K562 (cell line): Measurements from ENCODE around the gene BRDT. TPM values are rescaled to one million over a fixed set of nuclear protein-coding genes. Genes with fewer than 3 reads are reported as not detected.

Source experiments
- ATAC-seq: fragments of 200-7000 bp; cut with Tn5 transposase; 3 replicates; pipeline ENCODE4 v1.9.1; 2020; ENCODE audit warnings: moderate library complexity
- BruUV-seq: library from RNA; stranded (reverse); fragments of 400-500 nt; replicated peaks from 2 replicates; lab custom pipeline; 2021; lab: Mats Ljungman, UMichigan
- CTCF ChIA-PET: fragments of 300-600 bp; formaldehyde crosslinking; extraction: SDS; loops from one replicate; lab custom pipeline; 2021; ENCODE audit warnings: low intra/inter-chr PET ratio; lab: Yijun Ruan, JAX
- POLR2A ChIA-PET: fragments of 300-600, 350-650 bp; sonication (Branson Sonifier 250); formaldehyde crosslinking; extraction: SDS; loops from one replicate; lab custom pipeline; 2021; ENCODE audit warnings: antibody characterized with exemption, inconsistent platforms; lab: Yijun Ruan, JAX
- DNase-seq, 4 experiments: peaks; one replicate each; pipeline versions ENCODE4 v3.0.0 to v3.0.0-alpha.2; 2011 to 2018; ENCODE audit warnings: low spot score in 3 of 4, mixed read lengths in 3 of 4; ENCODE audit errors: extremely low read depth in 1 of 4
- FAIRE-seq: peaks from 2 replicates; lab custom pipeline; 2011; peaks lifted over from hg19 to GRCh38; lab: Jason Lieb, UNC
- H2AFZ ChIP-seq: 2 replicates; pipeline ENCODE4 v1.6.0; 2011; ENCODE audit warnings: low read depth, low read length, control low read depth, inconsistent platforms
- H3K27ac ChIP-seq: fragments of 200-600 bp; 3 replicates; pipeline ENCODE4 v1.8.0; 2011; ENCODE audit warnings: low read depth, mild to moderate bottlenecking, control low read depth, inconsistent platforms, low read length, moderate library complexity, mixed read lengths; ENCODE audit errors: extremely low read depth
- H3K27me3 ChIP-seq, 2 experiments: fragments of 300-600 bp in 1 of 2; 2 replicates in 1 of 2; 3 replicates in 1 of 2; pipeline versions ENCODE4 v1.6.0 to v1.8.0; 2011; ENCODE audit warnings: inconsistent platforms in 2 of 2, low read length in 2 of 2, mild to moderate bottlenecking in 1 of 2, mixed read lengths in 1 of 2, moderate library complexity in 1 of 2; ENCODE audit not compliant: control insufficient read depth in 2 of 2, insufficient read depth in 2 of 2
- H3K36me3 ChIP-seq: fragments of 300-600 bp; 3 replicates; pipeline ENCODE4 v1.8.0; 2011; ENCODE audit warnings: mild to moderate bottlenecking, low read length, inconsistent platforms; ENCODE audit not compliant: control insufficient read depth, insufficient read depth
- H3K4me1 ChIP-seq, 2 experiments: fragments of 200-600 bp in 1 of 2; replicated peaks in 1 of 2; 2 replicates in 1 of 2; 3 replicates in 1 of 2; pipeline versions ENCODE4 v1.5.1 to v1.8.0; 2011; ENCODE audit warnings: inconsistent platforms in 2 of 2, low read length in 2 of 2, mild to moderate bottlenecking in 1 of 2, mixed read lengths in 1 of 2, moderate library complexity in 1 of 2; ENCODE audit not compliant: control insufficient read depth in 2 of 2, insufficient read depth in 2 of 2
- H3K4me2 ChIP-seq: 2 replicates; pipeline ENCODE4 v1.6.1; 2011; ENCODE audit warnings: low read length, control low read depth, inconsistent platforms, mixed read lengths; ENCODE audit not compliant: insufficient read depth
- H3K4me3 ChIP-seq: fragments of 200-600 bp; sonication (generic), shearing (Covaris generic); 2 replicates; pipeline ENCODE4 v1.5.1; 2016; ENCODE audit warnings: control low read depth, inconsistent platforms
- H3K79me2 ChIP-seq: fragments of 200-600 bp; 3 replicates; pipeline ENCODE4 v1.8.0; 2011; ENCODE audit warnings: low read length, inconsistent platforms; ENCODE audit not compliant: control insufficient read depth, insufficient read depth
- H3K9ac ChIP-seq, 2 experiments: 2 replicates each; pipeline versions ENCODE4 v1.6.0 to v1.6.1; 2011; ENCODE audit warnings: low read depth in 2 of 2, low read length in 2 of 2, control low read depth in 1 of 2, inconsistent platforms in 1 of 2, mild to moderate bottlenecking in 1 of 2, mixed read lengths in 1 of 2; ENCODE audit not compliant: insufficient read depth in 1 of 2
- H3K9me1 ChIP-seq: one replicate; pipeline ENCODE4 v1.6.0; 2011; ENCODE audit warnings: inconsistent platforms, mild to moderate bottlenecking, low read length, moderate library complexity; ENCODE audit not compliant: control insufficient read depth, insufficient read depth
- H3K9me3 ChIP-seq: replicated peaks from 2 replicates; pipeline ENCODE4 v1.5.1; 2011; ENCODE audit warnings: low read depth, low read length, inconsistent platforms; ENCODE audit not compliant: control insufficient read depth, insufficient read depth
- H4K20me1 ChIP-seq: replicated peaks from 2 replicates; pipeline ENCODE4 v1.6.1; 2011; ENCODE audit warnings: low read length, inconsistent platforms, mixed read lengths; ENCODE audit not compliant: control insufficient read depth, insufficient read depth
- C11orf30 ChIP-seq: fragments of 450-650 bp; IDR thresholded peaks from 2 replicates; pipeline ENCODE4 v1.6.1; 2016; ENCODE audit warnings: low read depth, mild to moderate bottlenecking
- CBX8 ChIP-seq: fragments of 200-600 bp; sonication (generic); IDR thresholded peaks from 2 replicates; pipeline ENCODE4 v1.6.1; 2012; ENCODE audit warnings: borderline replicate concordance, mixed run types, low read depth, mild to moderate bottlenecking, moderate library complexity, mixed read lengths, low read length, control low read depth, inconsistent platforms; ENCODE audit not compliant: poor library complexity, severe bottlenecking; ENCODE audit errors: extremely low read depth
- ELF1 ChIP-seq: fragments of 200-800 bp; sonication (Bioruptor generic); IDR thresholded peaks from 2 replicates; pipeline ENCODE4 v1.6.1; 2016; ENCODE audit warnings: missing genetic modification characterization, missing compliant biosample characterization
- GTF2A2 ChIP-seq: IDR thresholded peaks from 2 replicates; pipeline ENCODE4 v1.6.1; 2016; ENCODE audit warnings: mild to moderate bottlenecking, missing genetic modification characterization, missing compliant biosample characterization
- HINFP ChIP-seq: fragments of 450-650 bp; conservative IDR thresholded peaks from 2 replicates; pipeline ENCODE4 v1.6.1; 2016; ENCODE audit warnings: missing genetic modification characterization, low read depth, mild to moderate bottlenecking, control low read depth, missing compliant biosample characterization
- MBD2 ChIP-seq: sonication (generic); IDR thresholded peaks from 2 replicates; pipeline ENCODE4 v1.6.1; 2016; ENCODE audit warnings: low read depth, borderline replicate concordance
- NFRKB ChIP-seq: fragments of 450-650 bp; IDR thresholded peaks from 2 replicates; pipeline ENCODE4 v1.6.1; 2016; ENCODE audit warnings: low read depth
- NONO ChIP-seq, 2 experiments: fragments of 200-400 bp in 1 of 2; fragments of 450-650 bp in 1 of 2; formaldehyde crosslinking in 1 of 2; IDR thresholded peaks; 2 replicates each; pipeline ENCODE4 v1.6.1; 2017; ENCODE audit warnings: low read depth in 2 of 2, mild to moderate bottlenecking in 2 of 2, moderate library complexity in 2 of 2, low read length in 1 of 2
- RNF2 ChIP-seq: sonication (generic); IDR thresholded peaks from 2 replicates; pipeline ENCODE4 v1.6.1; 2016
- XRCC4 ChIP-seq: IDR thresholded peaks from one replicate; pipeline ENCODE4 v1.6.1; 2011; ENCODE audit not compliant: insufficient read depth, insufficient read length; ENCODE audit errors: extremely low read depth
- ZFP30 ChIP-seq: fragments of 250-450 bp; sonication (Bioruptor Pico); IDR thresholded peaks from 2 replicates; pipeline ENCODE4 v1.8.0; 2022; ENCODE audit warnings: moderate library complexity, mild to moderate bottlenecking, inconsistent platforms, borderline replicate concordance
- ZFP36 ChIP-seq: fragments of 150-350 bp; IDR thresholded peaks from 2 replicates; pipeline ENCODE4 v1.6.1; 2018; ENCODE audit warnings: low read length, low read depth; ENCODE audit not compliant: partially characterized antibody
- ZNF124 ChIP-seq: sonication (generic); formaldehyde crosslinking; IDR thresholded peaks from 2 replicates; pipeline ENCODE4 v1.8.1; 2022; ENCODE audit warnings: missing genetic modification reagents
- ZNF780A ChIP-seq: fragments of 250-450 bp; sonication (Bioruptor Pico); IDR thresholded peaks from 2 replicates; pipeline ENCODE4 v1.5.0; 2021; ENCODE audit warnings: mild to moderate bottlenecking
- ZZZ3 ChIP-seq: fragments of 450-650 bp; IDR thresholded peaks from 2 replicates; pipeline ENCODE4 v1.6.1; 2016; ENCODE audit warnings: antibody characterized with exemption, mild to moderate bottlenecking, moderate library complexity
- WGBS: fragments of 100-300 bp; shearing (Covaris generic); methylation state at CpG from one replicate; pipeline ENCODE4 v1.1.6; 2016; ENCODE audit warnings: low coverage, mixed read lengths; ENCODE audit not compliant: insufficient coverage; ENCODE audit errors: missing lambda C conversion rate; 5-methylcytosine and 5-hydroxymethylcytosine counted together
- in situ Hi-C: fragments of 300-500 bp; cut with MboI; formaldehyde crosslinking; loops from 4 replicates; pipeline ENCODE4 v1.15.0; 2018; ENCODE audit warnings: inconsistent platforms, mixed read lengths
- intact Hi-C: fragments of 100-400 bp; cut with micrococcal nuclease; formaldehyde crosslinking; loops from 2 replicates; pipeline ENCODE4 v1.14.2; 2022
- polyA plus RNA-seq, 8 experiments: library from polyadenylated mRNA; depleted of rRNA in 4 of 8; stranded (reverse) in 5 of 8; unstranded in 3 of 8; fragments of >200 nt; fragmentation: Nextera tagmentation in 2 of 8; fragmentation: Illumina TruSeq in 1 of 8; extraction: Ambion mirVana in 2 of 8; extraction: Trizol in 1 of 8; gene quantifications; 2 replicates each; pipeline versions ENCODE4 v1.2.1 to v1.2.3, GENCODE V29; 2011 to 2014; ENCODE audit warnings: inconsistent platforms in 1 of 8, missing spikeins in 1 of 8
- total RNA-seq, 7 experiments: library from RNA; depleted of rRNA in 6 of 7; stranded (reverse); fragments of >200 nt in 6 of 7; fragmentation: Illumina TruSeq in 2 of 7; extraction: Trizol in 2 of 7; gene quantifications; 2 replicates each; pipeline versions ENCODE4 v1.2.1 to v1.2.3, GENCODE V29; 2011 to 2021; ENCODE audit warnings: low replicate concordance in 1 of 7

Gene BRDT
- total and polyA plus RNA-seq, 9 of the 15 experiments (the other 6 are each of a cell fraction or from before 2014, with no cell fraction given): 0.01 TPM; not detected in 8

- H3K9me1 ChIP-seq: no peaks in the 10 kb centered on the region
- no peaks in the 10 kb centered on the region for H3K36me3 ChIP-seq
- DNase-seq: no peak
- no peaks in the 10 kb centered on the region for H3K9me3 ChIP-seq
- H3K27ac ChIP-seq: no peak overlapping the region
- peaks cover 22 to 24% of the 10 kb centered on the region in 2 experiments; a peak in 4 of 5 replicates for H3K27me3 ChIP-seq
- H3K79me2 ChIP-seq: no peaks in the 10 kb centered on the region
- WGBS: under 1% methylated on average over 7 of the region's 7 CpGs
- H4K20me1 ChIP-seq: no peaks in the 10 kb centered on the region
- H3K9ac ChIP-seq: no peak overlapping the region; a peak in 1 of 4 replicates
- H3K4me3 ChIP-seq: no peak overlapping the region
- H3K4me2 ChIP-seq: no peak overlapping the region
- no peaks in the 10 kb centered on the region for H3K4me1 ChIP-seq
- intact Hi-C loops (no loop called here), in situ Hi-C loops (no loop called here)
- ChIA-PET CTCF (no interaction called here), POLR2A (interaction anchor here (1.3 kb wide), 1 partner anchor 10 kb away, joined by 3 read pairs; no protein-coding TSS in a partner anchor)
- no peak for FAIRE-seq
- no peak overlapping the region for H2AFZ ChIP-seq
- BruUV-seq: no TSS peak
- peak; percentile 94 for TF ChIP-seq CBX8
- TF ChIP-seq ELF1 (tag): no peak
- peak; percentile 45; the same call in 1 of the 2 replicates for TF ChIP-seq RNF2
- TF ChIP-seq ZNF124 (CRISPR knock-in tag): no peak
- ATAC-seq: no peak
Observed at GRCh38 chr1:91979383-91979782, 30.2 kb downstream of the BRDT start.

GRCh38 chr1:91980663-91981062 lies 31.5 kb downstream of the BRDT start:
- Histone ChIP-seq H3K79me2 (no peaks in the 10 kb centered on the region), H3K4me3 (no peak overlapping the region), H3K27ac (no peak overlapping the region), H2AFZ (no peak overlapping the region), H3K4me2 (no peak overlapping the region), H3K4me1 (peaks cover 0 to 2% of the 10 kb centered on the region in 2 experiments; a peak in 1 of 5 replicates), H3K9ac (no peak overlapping the region), H3K36me3 (no peaks in the 10 kb centered on the region), H4K20me1 (no peaks in the 10 kb centered on the region), H3K27me3 (peaks cover 19 to 24% of the 10 kb centered on the region in 2 experiments; a peak in 4 of 5 replicates), H3K9me1 (no peaks in the 10 kb centered on the region), H3K9me3 (no peaks in the 10 kb centered on the region)
- in situ Hi-C loops: no loop called here
- FAIRE-seq: no peak
- ATAC-seq: no peak
- CTCF ChIA-PET: interaction anchor here (0.5 kb wide), 1 partner anchor 10 kb away, joined by 4 read pairs; no protein-coding TSS in a partner anchor
- no TSS peak for BruUV-seq
- POLR2A ChIA-PET: interaction anchor here (0.6 to 1.5 kb wide), 3 partner anchors 10 to 251 kb away, joined by 3 to 4 read pairs (median 4); no protein-coding TSS in a partner anchor
- intact Hi-C loops: no loop called here
- WGBS: 10% methylated on average over 3 of the region's 3 CpGs
- DNase-seq: no peak
- TF ChIP-seq NFRKB (no peak), ZZZ3 (no peak), C11orf30 (no peak), HINFP (no peak), ZNF780A (no peak), NONO (IDR thresholded peaks at IDR 0.05; ENCODE audit: low read depth in 2 of 2, low read length in 1 of 2) (no peak), ZFP30 (CRISPR knock-in tag) (no peak), GTF2A2 (tag) (no peak), XRCC4 (no peak), MBD2 (no peak), ZFP36 (peak; percentile 52)
